Transverse colon (tissue), 4 donors: Measurements from ENCODE around the gene CPS1. TPM values are rescaled to one million over a fixed set of nuclear protein-coding genes. Genes with fewer than 3 reads are reported as not detected.

ENCODE experiments used
- DNase-seq: peaks from one replicate; pipeline ENCODE4 v3.0.0-alpha.2; 2019
- H3K27ac ChIP-seq, 4 donors: fragments of 200-600 bp; sonication (generic); 2 replicates each; pipeline ENCODE4 v1.5.1; 2016 to 2018; ENCODE audit warnings: inconsistent platforms in 4 of 4
- H3K27me3 ChIP-seq: fragments of 200-600 bp; sonication (generic); 2 replicates; pipeline ENCODE4 v1.5.1; 2017; ENCODE audit warnings: inconsistent platforms
- H3K36me3 ChIP-seq, 4 donors: fragments of 200-600 bp; sonication (generic); 2 replicates each; pipeline ENCODE4 v1.5.1; 2017 to 2019; ENCODE audit warnings: inconsistent platforms in 4 of 4
- H3K4me1 ChIP-seq, 4 donors: fragments of 200-600 bp; sonication (generic); 2 replicates each; pipeline ENCODE4 v1.5.1; 2017 to 2020; ENCODE audit warnings: inconsistent platforms in 4 of 4
- H3K4me3 ChIP-seq, 4 donors: fragments of 200-600 bp; sonication (generic); 1 replicate in 1 of 4; 2 replicates in 3 of 4; pipeline versions ENCODE4 v1.5.1 to v1.6.1; 2017 to 2019; ENCODE audit warnings: inconsistent platforms in 4 of 4
- H3K9me3 ChIP-seq, 2 donors: fragments of 200-600 bp; sonication (generic); 2 replicates each; pipeline ENCODE4 v1.5.1; 2017 to 2019; ENCODE audit warnings: inconsistent platforms in 2 of 2
- CTCF ChIP-seq, 5 experiments: fragments of 200-600 bp in 3 of 5; fragments of 450-650 bp in 2 of 5; sonication (generic) in 3 of 5; IDR thresholded peaks; 1 replicate in 2 of 5; 2 replicates in 3 of 5; pipeline ENCODE4 v1.5.1; 2016 to 2017; ENCODE audit warnings: antibody characterized with exemption in 5 of 5, inconsistent platforms in 3 of 5, mild to moderate bottlenecking in 2 of 5, moderate library complexity in 1 of 5
- EP300 ChIP-seq: sonication (generic); formaldehyde crosslinking; IDR thresholded peaks from one replicate; pipeline ENCODE4 v1.6.1; 2017; ENCODE audit warnings: antibody characterized with exemption, low read depth
- POLR2A ChIP-seq: fragments of 450-650 bp; IDR thresholded peaks from one replicate; pipeline ENCODE4 v1.6.1; 2016; ENCODE audit warnings: antibody characterized with exemption, mild to moderate bottlenecking, moderate library complexity
- POLR2AphosphoS5 ChIP-seq, 3 donors: sonication (generic); formaldehyde crosslinking; IDR thresholded peaks; one replicate each; pipeline ENCODE4 v1.6.1; 2016; ENCODE audit warnings: antibody characterized with exemption in 3 of 3
- WGBS, 2 donors: methylation state at CpG; one replicate each; pipeline ENCODE4 v1.1.5; 2018; ENCODE audit warnings: low coverage in 1 of 2; 5-methylcytosine and 5-hydroxymethylcytosine counted together
- in situ Hi-C, 4 donors: fragments of 200-750 bp; cut with MboI; loops; one replicate each; pipeline versions ENCODE4 v1.15.0 to v1.15.1; 2017; ENCODE audit warnings: low sequenced_read_pairs in 3 of 4, low pct_ligation_motif_present in 1 of 4, low pct_unique_long_range_greater_than_20kb in 1 of 4
- intact Hi-C: fragments of 100-400 bp; cut with DNase I; formaldehyde crosslinking; loops from one replicate; pipeline ENCODE4 v1.15.1; 2023; ENCODE audit warnings: low total_unique reads
- total RNA-seq, 4 donors: library from RNA; depleted of rRNA; stranded (reverse); fragments of >200 nt; gene quantifications; one replicate each; pipeline ENCODE4 v1.1.0, GENCODE V29; 2016

The CPS1 gene
- total RNA-seq, 4 donors from 2014 or later, result 0.32 to 0.68 TPM; not detected in 2

- in situ Hi-C loops (no loop called here), intact Hi-C loops (no loop called here)
- Histone ChIP-seq H3K27me3 (no peaks in the 10 kb centered on the region), H3K27ac (no peak overlapping the region), H3K4me1 (no peaks in the 10 kb centered on the region), H3K4me3 (no peak overlapping the region), H3K9me3 (no peaks in the 10 kb centered on the region), H3K36me3 (no peaks in the 10 kb centered on the region)
- DNase-seq, result no peak
- TF ChIP-seq CTCF (IDR thresholded peaks at IDR 0.05) (no peak), POLR2A (no peak), POLR2AphosphoS5 (IDR thresholded peaks at IDR 0.05) (no peak), EP300 (no peak)
- 47 to 75% methylated on average over 2 of the region's 2 CpGs for WGBS, 2 donors
Measured at GRCh38 chr2:210548031-210548430, 8.4 kb upstream of the CPS1 start.

- Histone ChIP-seq H3K4me3 (no peak overlapping the region), H3K4me1 (no peaks in the 10 kb centered on the region), H3K27ac (no peak overlapping the region), H3K36me3 (no peaks in the 10 kb centered on the region), H3K27me3 (no peaks in the 10 kb centered on the region), H3K9me3 (no peaks in the 10 kb centered on the region)
- in situ Hi-C loops (no loop called here), intact Hi-C loops (no loop called here)
- DNase-seq, result no peak
- WGBS, 2 donors, result 78 to 83% methylated on average over 8 of the region's 8 CpGs
- no peak for TF ChIP-seq POLR2A
- TF ChIP-seq EP300, result no peak
- no peak for TF ChIP-seq CTCF (IDR thresholded peaks at IDR 0.05)
Measured at GRCh38 chr2:210548878-210549384, 7.5 kb upstream of the CPS1 start.

GRCh38 chr2:210551001-210551400, 5.4 kb upstream of the CPS1 start:
- Histone ChIP-seq H3K36me3 (no peaks in the 10 kb centered on the region), H3K27ac (no peak overlapping the region), H3K27me3 (no peaks in the 10 kb centered on the region), H3K4me1 (no peaks in the 10 kb centered on the region), H3K9me3 (no peaks in the 10 kb centered on the region), H3K4me3 (no peak overlapping the region)
- TF ChIP-seq CTCF (IDR thresholded peaks at IDR 0.05) (no peak), POLR2A (no peak), EP300 (no peak), POLR2AphosphoS5 (IDR thresholded peaks at IDR 0.05) (no peak)
- intact Hi-C loops, result no loop called here
- in situ Hi-C loops, result no loop called here
- no peak for DNase-seq
- WGBS, 2 donors, result 33 to 44% methylated on average over 2 of the region's 2 CpGs

GRCh38 chr2:210553373-210553772, 3.0 kb upstream of the CPS1 start:
- Histone ChIP-seq H3K27ac (no peak overlapping the region), H3K9me3 (no peaks in the 10 kb centered on the region), H3K4me3 (no peak overlapping the region), H3K4me1 (no peaks in the 10 kb centered on the region), H3K27me3 (no peaks in the 10 kb centered on the region), H3K36me3 (no peaks in the 10 kb centered on the region)
- WGBS, 2 donors, result 60 to 86% methylated on average over 1 of the region's 1 CpG
- intact Hi-C loops, result no loop called here
- DNase-seq, result no peak
- in situ Hi-C loops, result no loop called here
- TF ChIP-seq CTCF (IDR thresholded peaks at IDR 0.05), result no peak
- no peak for TF ChIP-seq POLR2A
- no peak for TF ChIP-seq POLR2AphosphoS5 (IDR thresholded peaks at IDR 0.05)
- TF ChIP-seq EP300, result no peak
